ENCODE results near the gene GRM2.
A peak's percentile ranks its signal among the peaks of the same experiment; 100 is the strongest.

GRM2 gene

DNA sequence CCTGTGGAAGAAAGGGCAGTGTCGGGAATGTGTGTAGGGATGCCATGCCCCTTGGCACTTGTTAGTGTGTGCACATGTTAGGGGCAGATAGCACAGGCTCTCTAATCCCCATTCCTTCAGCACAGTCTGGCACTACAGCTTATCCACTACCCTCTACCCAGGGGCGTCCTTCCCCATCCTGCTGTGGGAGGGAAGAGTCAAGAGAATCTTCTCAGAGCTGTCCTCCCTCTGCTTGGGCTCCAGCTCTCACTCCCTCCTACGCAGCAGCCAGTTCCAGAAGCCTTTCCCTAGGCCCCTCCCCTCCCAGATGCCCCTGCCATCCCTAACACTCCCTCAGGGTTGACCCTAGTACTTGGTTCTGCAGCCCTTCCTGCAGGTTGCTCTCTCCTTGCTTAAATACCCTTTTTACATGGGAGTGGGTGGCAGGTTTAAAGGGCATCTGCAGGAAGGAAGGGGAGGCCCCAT lies 815 bp upstream of the GRM2 start:
- no peak for DNase-seq

DNA sequence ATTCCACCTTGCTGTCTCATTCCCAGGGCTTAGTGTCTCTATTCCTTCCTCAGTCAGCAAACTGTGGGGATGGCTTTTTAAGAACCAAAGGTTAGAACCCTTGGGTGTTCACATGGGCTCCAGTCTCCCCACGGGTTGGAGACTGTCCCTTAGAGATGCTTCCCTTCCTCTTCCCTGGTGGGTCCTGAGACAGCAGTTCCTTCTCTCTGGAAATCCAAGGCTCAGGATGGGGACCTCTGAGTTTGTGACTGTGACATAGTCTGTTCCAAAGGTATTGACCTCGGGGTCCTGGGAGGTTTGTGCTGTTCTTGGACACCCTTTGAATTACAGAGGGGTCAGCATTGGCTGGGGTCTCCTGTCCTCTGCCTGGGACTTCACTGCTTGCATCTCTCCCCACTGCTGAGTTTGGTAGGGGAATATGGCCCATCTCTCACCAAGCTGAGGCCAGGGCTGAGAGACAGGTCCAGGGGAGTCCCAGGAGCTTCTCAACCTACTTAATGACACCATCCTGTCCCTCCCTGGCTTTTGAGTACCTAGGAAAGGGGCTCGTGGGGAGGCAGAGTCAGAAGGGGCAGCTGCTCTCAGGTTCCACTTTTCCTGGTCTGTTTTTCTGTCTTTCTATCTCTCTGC lies 1.5 kb downstream of the GRM2 start:
- DNase-seq: no peak

DNA sequence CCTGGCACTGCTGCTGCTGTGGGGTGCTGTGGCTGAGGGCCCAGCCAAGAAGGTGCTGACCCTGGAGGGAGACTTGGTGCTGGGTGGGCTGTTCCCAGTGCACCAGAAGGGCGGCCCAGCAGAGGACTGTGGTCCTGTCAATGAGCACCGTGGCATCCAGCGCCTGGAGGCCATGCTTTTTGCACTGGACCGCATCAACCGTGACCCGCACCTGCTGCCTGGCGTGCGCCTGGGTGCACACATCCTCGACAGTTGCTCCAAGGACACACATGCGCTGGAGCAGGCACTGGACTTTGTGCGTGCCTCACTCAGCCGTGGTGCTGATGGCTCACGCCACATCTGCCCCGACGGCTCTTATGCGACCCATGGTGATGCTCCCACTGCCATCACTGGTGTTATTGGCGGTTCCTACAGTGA lies 2.1 kb downstream of the GRM2 start:
- no peak for DNase-seq

DNA sequence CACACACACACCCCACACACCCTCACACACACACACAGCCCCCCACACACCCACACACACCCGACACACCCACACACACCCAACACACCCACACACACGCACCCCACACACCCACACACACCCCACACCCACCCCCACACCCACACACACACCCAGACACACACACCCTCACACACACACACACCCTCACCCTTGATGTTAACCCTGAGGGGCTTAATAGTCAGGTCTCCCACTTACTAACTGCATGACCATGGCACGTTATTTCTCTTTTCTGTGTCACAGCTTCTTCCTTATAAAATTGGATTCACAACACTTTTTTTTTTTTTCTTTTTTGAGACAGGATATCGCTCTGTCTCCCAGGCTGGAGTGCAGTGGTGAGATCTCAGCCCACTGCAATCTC lies 2.8 kb downstream of the GRM2 start:
- DNase-seq: no peak

DNA sequence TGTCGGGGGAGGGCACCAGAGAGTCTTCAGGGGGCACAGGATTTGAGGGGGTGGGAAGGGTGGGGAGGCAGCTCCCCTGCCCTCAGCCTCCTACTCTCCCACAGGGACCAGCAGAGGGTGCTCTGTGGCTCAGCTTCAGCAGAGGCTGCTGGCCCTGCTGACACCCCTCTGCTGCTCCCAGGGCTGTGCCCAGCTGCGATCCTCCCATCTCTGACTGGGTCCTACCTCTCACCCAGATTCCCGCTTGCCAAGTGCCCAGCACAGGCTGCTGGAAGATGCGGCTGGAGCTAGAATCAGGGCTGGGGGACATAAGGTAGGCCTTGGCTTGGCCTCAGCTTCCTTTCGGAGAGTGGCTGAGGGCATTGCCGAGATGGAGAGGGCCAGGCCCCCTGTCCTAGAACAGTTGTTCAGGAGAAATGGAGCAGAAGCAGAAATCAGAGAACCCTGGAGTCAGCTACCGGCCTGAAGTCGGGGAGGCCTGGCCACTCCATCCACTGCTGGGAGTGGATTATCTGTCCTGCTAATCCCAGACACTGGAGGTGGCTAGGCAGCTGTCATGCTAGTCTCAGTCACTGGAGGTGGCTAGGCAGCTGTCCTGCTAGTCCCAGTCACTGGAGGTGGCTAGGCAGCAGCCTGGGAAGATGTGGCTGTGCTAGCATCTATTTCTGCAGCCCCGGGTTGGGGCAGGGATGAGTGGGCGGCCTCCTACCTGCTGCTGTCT lies 3.9 kb downstream of the GRM2 start:
- DNase-seq: no peak

DNA sequence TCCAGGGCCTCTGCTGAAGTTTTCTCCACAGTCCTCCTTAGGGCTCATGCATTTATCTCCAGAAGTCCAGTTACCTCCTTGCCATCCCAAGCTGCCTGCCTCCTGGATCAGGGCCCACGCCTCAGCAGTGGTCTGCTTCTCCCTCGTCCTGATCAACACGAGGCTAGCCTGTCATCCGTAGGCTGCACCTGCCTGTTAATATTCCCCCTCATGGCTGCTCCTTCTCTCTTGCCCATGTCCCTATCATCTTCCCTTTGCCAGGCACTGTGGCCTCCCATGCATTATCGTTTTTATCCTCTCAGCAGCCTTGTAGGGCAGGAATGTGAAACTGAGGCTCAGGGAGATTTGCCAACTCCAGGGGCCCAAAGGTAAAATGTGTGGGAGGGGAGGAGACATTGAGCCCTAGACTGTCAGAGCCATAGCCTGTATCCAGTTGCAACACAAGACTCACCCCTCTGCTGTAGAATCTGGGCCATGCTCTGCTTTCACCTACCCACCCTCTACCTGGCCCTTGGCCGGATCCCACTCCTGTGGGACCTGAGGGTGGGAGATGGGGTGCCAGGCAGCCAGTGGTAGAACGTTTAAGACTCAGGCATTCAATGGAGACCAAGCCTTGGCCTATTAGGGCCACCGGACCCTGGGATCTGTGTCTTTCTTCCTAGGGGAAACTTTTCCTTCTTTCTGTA lies 4.6 kb downstream of the GRM2 start:
- DNase-seq: no peak

DNA sequence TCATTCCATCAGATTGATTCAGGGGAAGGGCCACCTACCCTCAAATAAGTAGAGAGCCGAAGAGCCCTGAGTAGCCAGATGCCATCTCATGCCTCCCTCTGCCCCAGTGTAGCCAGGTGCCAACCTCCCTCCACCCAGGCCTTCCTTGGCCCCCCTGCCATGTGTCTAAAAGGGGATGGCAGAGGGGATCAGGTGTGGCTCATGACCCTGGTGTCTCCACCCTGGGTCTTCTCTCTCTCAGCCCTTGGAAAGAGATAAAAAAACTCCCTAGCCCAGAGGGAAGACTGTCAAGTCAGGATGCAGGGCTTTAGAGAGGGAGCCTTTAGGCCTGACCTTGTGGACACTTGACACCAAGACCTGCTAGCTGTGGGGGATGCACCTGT lies 5.2 kb downstream of the GRM2 start:
- DNase-seq: no peak

DNA sequence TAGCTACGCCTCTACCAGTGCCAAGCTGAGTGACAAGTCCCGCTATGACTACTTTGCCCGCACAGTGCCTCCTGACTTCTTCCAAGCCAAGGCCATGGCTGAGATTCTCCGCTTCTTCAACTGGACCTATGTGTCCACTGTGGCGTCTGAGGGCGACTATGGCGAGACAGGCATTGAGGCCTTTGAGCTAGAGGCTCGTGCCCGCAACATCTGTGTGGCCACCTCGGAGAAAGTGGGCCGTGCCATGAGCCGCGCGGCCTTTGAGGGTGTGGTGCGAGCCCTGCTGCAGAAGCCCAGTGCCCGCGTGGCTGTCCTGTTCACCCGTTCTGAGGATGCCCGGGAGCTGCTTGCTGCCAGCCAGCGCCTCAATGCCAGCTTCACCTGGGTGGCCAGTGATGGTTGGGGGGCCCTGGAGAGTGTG lies 5.7 kb downstream of the GRM2 start:
- DNase-seq: no peak

DNA sequence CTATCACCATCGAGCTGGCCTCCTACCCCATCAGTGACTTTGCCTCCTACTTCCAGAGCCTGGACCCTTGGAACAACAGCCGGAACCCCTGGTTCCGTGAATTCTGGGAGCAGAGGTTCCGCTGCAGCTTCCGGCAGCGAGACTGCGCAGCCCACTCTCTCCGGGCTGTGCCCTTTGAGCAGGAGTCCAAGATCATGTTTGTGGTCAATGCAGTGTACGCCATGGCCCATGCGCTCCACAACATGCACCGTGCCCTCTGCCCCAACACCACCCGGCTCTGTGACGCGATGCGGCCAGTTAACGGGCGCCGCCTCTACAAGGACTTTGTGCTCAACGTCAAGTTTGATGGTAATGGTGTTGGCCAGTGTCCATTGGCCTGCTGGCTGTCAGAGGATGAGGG lies 6.1 kb downstream of the GRM2 start:
- no peak for DNase-seq

DNA sequence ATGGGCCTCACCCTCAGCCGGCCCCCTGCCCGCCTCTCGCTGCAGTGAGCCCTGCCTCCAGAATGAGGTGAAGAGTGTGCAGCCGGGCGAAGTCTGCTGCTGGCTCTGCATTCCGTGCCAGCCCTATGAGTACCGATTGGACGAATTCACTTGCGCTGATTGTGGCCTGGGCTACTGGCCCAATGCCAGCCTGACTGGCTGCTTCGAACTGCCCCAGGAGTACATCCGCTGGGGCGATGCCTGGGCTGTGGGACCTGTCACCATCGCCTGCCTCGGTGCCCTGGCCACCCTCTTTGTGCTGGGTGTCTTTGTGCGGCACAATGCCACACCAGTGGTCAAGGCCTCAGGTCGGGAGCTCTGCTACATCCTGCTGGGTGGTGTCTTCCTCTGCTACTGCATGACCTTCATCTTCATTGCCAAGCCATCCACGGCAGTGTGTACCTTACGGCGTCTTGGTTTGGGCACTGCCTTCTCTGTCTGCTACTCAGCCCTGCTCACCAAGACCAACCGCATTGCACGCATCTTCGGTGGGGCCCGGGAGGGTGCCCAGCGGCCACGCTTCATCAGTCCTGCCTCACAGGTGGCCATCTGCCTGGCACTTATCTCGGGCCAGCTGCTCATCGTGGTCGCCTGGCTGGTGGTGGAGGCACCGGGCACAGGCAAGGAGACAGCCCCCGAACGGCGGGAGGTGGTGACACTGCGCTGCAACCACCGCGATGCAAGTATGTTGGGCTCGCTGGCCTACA lies 8.5 kb downstream of the GRM2 start:
- no peak for DNase-seq

DNA sequence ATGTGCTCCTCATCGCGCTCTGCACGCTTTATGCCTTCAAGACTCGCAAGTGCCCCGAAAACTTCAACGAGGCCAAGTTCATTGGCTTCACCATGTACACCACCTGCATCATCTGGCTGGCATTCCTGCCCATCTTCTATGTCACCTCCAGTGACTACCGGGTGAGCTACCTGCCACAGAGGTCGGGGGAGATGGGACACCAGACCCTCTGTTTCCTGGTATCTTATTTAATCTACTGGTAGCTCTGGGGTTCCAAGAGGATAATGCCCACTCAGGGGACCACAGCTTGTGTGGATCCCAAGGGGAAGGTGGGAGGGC lies 9.1 kb downstream of the GRM2 start:
- no peak for DNase-seq

DNA sequence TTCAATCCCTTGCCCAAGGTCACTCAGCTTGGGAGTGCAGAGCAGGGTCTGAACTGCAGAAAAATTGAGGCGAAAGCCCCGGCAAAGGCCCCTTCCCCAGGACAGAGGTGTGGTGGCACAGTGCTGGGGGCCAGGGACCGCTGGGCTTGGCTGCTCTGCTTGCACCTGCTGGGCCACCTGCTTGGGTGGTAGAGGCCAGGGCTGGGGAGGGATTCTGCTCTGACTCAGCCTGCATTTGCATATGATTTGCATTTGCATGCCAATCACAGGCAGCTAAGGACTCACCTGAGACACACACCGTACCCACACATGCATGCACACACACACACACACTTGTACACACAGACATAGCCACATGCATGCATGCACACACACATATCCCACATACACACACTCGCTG lies 9.9 kb downstream of the GRM2 start:
- no peak for DNase-seq

DNA sequence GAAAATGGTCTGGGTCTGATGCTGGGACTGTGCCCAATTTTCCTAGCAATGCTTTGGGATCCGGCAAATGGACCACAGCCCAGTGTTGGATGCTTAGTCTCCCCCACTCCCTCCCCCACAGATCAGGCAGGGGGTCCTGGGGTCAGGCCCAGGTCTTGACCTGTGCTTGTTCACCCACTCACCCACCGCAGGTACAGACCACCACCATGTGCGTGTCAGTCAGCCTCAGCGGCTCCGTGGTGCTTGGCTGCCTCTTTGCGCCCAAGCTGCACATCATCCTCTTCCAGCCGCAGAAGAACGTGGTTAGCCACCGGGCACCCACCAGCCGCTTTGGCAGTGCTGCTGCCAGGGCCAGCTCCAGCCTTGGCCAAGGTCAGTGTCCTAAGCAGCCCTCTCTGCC lies 10.6 kb downstream of the GRM2 start:
- DNase-seq: no peak

DNA sequence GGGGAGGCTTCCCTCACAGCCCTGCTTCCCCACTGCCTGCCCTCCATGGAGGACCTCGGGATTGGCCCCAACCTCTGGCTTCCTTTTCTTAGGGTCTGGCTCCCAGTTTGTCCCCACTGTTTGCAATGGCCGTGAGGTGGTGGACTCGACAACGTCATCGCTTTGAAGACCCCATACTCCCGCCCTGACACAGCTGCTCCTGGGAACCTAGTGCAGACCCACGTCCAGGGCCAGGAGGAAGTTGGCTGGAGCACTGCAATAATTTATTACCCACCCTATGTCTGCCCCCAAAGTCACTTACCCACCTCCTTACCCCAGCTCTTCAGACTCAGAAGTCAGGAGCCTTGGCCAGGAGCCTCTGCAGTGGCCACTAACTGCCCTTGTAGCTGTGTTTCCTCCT lies 11.1 kb downstream of the GRM2 start:
- DNase-seq: no peak

DNA sequence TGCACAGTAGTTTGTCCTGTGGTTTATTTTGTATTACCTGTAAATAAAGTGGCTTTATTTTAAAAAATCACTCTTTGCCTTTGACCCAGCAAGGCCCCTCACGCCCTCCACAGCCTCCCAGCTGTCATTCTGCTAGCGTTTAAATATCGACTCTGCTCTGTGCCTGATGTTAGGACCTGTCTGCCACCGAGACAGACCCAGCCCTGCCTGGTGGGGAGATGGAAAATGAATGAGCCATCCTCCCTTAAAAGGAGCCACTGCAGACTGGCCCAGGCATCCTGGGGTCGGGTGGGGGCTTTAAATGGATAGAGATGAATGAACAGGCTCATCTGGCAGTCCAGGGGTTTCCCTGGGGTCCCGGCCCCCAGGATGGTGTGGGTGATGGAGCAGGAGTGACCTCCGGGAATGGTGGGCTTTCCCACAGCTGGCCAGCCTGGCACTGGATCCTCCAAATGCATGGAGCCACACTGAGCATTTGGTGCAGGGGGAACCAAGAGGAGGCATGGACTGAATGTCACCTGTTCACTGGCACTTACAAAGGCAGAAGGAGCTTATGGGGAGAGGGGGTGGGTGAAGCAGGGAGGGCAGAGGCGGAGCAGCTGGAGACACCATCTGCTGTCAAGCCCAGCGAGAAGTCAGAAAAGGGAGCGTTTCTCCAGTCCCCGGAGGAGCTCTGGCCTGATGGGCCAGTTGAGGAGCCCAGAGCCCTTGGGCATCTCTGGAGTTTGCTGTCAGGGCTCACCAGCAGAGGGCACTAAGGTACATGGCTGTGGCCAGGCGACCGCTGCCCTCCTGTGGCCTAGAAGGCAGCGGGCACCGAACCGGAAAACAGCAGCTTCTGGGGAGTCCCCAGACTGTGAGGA lies 11.9 kb downstream of the GRM2 start:
- DNase-seq: peak; percentile 12

DNA sequence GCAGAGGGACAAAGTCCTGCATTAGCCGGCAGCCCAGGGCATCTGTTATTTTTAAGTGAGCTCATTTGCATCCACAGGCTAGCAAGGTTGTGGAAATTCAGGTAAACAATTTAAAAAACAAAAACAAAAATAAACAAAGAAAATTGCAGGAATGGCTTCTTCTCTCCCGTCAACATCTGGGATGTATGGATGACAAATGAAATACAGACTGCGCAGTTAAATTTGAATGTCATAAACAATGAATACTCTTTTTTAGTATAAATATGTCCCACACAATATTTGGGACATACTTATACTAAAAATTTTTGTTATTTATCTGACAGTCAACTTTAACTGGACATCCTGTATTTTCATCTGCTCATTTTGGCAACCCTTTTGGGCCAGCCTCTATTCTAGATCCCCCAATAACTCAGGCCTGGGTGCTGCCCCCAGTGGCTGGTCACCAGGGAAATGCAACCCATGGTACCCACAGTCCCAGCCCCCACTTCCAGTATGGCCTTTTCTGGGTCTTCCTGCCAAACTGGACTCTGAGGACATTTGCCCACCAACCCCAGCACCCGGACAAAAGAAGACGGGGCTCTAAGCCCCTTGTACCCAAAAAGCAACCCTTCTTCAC lies 12.7 kb downstream of the GRM2 start:
- DNase-seq: no peak

DNA sequence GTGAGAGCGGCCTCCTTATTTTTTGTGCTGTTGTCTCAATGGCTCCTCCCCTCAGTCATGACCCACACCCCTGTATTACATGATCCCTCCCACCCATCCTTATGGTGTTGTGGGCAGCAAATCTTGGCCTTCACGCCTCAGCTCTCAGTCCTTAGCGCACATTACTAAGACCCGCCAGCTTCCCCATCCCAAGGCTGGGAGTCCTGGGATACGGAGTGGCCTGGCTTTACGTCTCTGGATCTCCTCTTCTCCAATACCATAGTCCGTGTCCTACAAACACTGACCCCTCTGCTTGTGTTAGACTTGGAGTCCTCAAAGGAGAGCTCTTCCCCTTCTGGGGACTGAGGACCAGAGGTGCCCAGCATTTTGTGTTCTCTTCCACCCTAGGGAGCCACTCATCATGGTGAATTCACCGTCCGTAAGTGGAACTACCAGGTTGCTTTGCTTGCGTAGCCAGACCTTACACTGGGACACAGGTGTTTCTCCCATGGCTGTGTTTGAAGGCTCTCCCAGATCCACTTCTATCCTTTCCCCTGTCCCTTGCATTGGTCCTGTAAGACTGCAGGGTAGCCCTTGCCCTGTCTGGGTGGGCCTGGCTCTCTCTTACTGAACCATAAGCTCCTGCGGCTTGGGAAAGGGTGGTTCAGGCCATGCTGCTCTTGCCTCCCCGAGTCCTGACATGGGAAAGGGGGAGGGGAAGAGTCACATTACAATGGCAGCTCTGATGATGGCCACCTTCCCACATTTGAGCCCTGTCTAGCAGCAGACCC lies 13.6 kb downstream of the GRM2 start:
- DNase-seq: no peak

DNA sequence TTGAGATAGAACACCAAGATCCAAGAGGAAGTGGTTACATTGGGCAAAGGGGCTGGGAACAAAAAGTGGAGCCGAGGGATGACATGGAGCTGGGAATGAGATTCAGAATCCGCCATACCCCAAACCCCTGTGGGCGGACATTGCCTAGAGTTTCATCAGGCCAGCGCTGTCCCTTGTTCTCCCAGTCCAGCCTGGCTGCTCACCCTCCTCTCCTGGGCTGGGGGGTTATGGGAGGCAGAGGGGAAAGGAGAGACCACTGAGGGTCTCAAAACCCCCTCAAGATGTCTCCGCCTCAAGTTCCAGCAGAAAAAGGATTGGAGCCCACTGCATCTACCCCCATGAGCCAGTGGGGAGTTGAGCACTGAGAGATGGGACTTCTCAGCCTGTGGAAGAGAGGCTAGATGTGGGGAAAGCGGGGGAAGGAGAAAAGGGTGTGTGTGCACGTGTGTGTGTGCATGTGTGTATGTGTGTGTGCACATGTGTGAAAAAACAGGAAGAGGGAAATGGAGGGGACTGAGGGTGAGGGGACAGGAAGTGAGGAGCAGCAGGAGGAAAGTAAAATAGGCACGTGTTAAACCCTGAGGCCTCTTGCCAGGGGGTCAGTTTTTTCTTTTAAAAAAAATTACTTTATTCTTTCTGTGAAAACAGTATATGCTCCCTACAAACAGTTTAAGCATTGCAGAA lies 14.3 kb downstream of the GRM2 start:
- DNase-seq: no peak

DNA sequence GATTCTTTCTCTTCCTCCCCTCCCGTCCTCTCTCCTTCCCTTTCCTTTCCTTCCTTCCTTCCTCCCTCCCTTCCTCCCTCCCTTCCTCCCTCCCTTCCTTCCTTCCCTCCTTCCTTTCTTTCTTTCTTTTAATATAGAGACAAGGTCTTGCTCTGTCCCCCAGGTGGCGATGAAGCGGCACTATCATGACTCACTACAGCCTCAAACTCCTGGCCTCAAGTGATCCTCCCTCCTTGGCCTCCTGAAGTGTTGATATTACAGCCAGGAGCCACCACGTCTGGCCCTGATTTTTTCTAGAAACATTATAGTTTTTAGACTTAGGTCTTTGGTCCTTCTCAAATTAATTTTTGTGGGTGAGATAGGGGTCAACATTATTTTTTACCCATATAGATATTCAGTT lies 15.5 kb downstream of the GRM2 start:
- no peak for DNase-seq

DNA sequence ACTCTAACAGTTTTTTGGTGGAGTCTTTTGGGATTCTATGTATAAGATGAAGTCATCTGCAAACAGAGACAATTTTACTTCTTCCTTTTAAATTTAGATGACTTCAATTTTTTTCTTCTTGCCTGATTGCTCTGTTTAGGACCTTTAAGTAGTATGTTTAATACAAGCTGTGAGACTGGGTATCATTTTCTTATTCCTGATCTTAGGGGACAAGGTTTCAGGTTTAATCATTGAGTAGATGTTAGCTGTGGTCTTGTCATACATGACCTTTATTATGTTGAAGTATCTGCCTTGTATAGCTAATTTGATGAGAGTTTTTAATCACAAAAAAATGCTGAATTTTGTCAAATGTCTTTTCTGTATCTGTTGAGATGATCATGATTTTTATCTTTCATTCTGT lies 20.6 kb downstream of the GRM2 start:
- DNase-seq: no peak

All from NCI-H2029 (cell line).